ENCODE measurements around the gene BCL2.

BCL2 gene

GRCh38 chr18:63315131-63315662 lies 4.4 kb downstream of the BCL2 start:
- Histone ChIP-seq H3K36me3 (no peaks in the 10 kb centered on the region), H3K4me1 (ENCODE audit: control insufficient read depth in 1 of 2, insufficient read depth in 1 of 2, low read depth in 1 of 2, low read length in 1 of 2) (peaks cover 18 to 19% of the 10 kb centered on the region in 2 experiments), H3K27me3 (peaks cover 30% of the 10 kb centered on the region), H3K27ac (no peak overlapping the region), H3K9me3 (no peaks in the 10 kb centered on the region), H3K4me3 (ENCODE audit: low read depth in 1 of 2, low read length in 1 of 2) (no peak overlapping the region)
- TF ChIP-seq CTCF (IDR thresholded peaks at IDR 0.05), result no peak

DNA sequence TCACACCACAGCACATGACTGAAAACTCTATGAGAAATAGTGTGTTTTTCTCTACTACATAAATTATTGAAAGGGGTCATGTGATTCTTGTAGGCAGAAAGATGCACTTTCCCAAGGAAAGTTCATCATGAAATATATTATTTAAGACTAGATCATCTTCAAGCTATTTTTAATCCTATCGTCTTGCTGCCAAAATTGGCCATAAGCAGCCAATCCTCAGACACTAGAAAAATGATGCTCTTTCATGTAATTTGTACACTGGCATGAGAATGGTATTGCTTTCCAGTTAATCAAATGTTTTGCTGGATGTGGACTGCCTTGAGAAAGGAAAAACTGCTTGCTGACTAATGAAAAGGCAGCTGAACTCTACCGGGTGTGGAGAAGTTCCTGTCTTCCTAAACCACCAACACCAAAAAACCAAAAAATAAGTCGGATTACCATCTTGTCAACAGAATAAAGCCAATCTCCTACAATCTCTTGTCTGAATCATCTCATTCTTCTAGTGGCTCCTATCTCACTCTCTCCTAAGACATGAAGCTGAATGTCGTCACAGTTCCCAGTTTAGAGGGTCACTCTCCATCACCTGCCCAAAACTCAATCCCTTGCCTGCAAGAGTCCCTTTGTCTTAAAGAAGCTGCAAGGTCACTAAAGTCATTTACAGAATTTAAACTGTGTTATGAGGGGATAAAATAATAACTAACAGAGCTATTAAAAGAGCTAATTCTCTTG lies 5.3 kb downstream of the BCL2 start:
- H3K27ac ChIP-seq, result no peak overlapping the region
- no peak overlapping the region for H3K4me3 ChIP-seq (ENCODE audit: low read depth in 1 of 2, low read length in 1 of 2)
- no peak for TF ChIP-seq CTCF (IDR thresholded peaks at IDR 0.05)
- no peaks in the 10 kb centered on the region for H3K9me3 ChIP-seq
- peaks cover 25% of the 10 kb centered on the region for H3K27me3 ChIP-seq
- H3K36me3 ChIP-seq, result no peaks in the 10 kb centered on the region
- peaks cover 15 to 16% of the 10 kb centered on the region in 2 experiments for H3K4me1 ChIP-seq (ENCODE audit: control insufficient read depth in 1 of 2, insufficient read depth in 1 of 2, low read depth in 1 of 2, low read length in 1 of 2)

DNA sequence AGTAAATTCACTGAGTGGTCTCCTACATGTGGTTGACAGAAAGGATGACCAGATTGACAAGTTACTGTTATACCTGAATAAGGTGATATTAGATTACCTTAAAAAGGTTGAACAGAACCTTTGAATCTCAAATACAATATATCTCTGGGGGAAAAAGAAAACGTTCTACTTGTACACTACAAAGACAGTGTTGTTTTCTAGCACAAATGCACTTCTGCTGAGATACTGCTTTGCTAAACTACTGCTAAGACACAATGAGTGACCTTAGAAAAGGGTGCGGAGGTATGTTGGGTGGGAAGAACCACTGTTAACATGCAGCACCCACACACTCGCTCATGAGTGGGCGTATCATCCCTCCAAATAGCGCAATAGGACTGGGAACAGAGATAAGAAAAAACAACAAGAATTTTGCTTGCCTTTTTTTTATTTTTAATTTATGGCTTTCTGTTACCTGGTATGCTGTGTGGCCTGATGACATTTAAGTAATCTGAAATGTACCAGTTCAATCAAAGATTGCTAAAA lies 6.1 kb downstream of the BCL2 start:
- no peaks in the 10 kb centered on the region for H3K9me3 ChIP-seq
- H3K4me1 ChIP-seq (ENCODE audit: control insufficient read depth in 1 of 2, insufficient read depth in 1 of 2, low read depth in 1 of 2, low read length in 1 of 2), result peaks cover 7 to 8% of the 10 kb centered on the region in 2 experiments
- H3K27ac ChIP-seq, result no peak overlapping the region
- no peaks in the 10 kb centered on the region for H3K36me3 ChIP-seq
- H3K27me3 ChIP-seq, result peaks cover 17% of the 10 kb centered on the region
- no peak overlapping the region for H3K4me3 ChIP-seq (ENCODE audit: low read depth in 1 of 2, low read length in 1 of 2)
- no peak for TF ChIP-seq CTCF (IDR thresholded peaks at IDR 0.05)

- H3K4me1 ChIP-seq (ENCODE audit: control insufficient read depth in 1 of 2, insufficient read depth in 1 of 2, low read depth in 1 of 2, low read length in 1 of 2), result peaks cover under 1 to 2% of the 10 kb centered on the region in 2 experiments
- TF ChIP-seq CTCF (IDR thresholded peaks at IDR 0.05), result no peak
Measured at GRCh38 chr18:63312737-63313395, 6.7 kb downstream of the BCL2 start.

GRCh38 chr18:63312019-63312409 lies 7.6 kb downstream of the BCL2 start:
- no peak overlapping the region for H3K27ac ChIP-seq
- no peak for TF ChIP-seq CTCF (IDR thresholded peaks at IDR 0.05)
- peaks cover 3% of the 10 kb centered on the region for H3K27me3 ChIP-seq
- H3K4me3 ChIP-seq (ENCODE audit: low read depth in 1 of 2, low read length in 1 of 2), result no peak overlapping the region
- no peaks in the 10 kb centered on the region for H3K9me3 ChIP-seq
- no peaks in the 10 kb centered on the region for H3K4me1 ChIP-seq (ENCODE audit: control insufficient read depth in 1 of 2, insufficient read depth in 1 of 2, low read depth in 1 of 2, low read length in 1 of 2)
- H3K36me3 ChIP-seq, result no peaks in the 10 kb centered on the region

More at GRCh38 chr18:63312737-63313395, 6.7 kb downstream of the BCL2 start:
- Histone ChIP-seq H3K36me3 (no peaks in the 10 kb centered on the region), H3K27ac (no peak overlapping the region), H3K9me3 (no peaks in the 10 kb centered on the region), H3K27me3 (peaks cover 11% of the 10 kb centered on the region), H3K4me3 (ENCODE audit: low read depth in 1 of 2, low read length in 1 of 2) (no peak overlapping the region)

Data from neutrophil (primary cell).